K562 (cell line): ENCODE results near the gene ZNF558.

Experiments
- CTCF ChIP-seq, 3 experiments: IDR thresholded peaks in 2 of 3; conservative IDR thresholded peaks in 1 of 3; 2 replicates each; pipeline ENCODE4 v1.5.1; 2011 to 2012; ENCODE audit warnings: low read length in 3 of 3, mild to moderate bottlenecking in 3 of 3, control low read depth in 2 of 3, improper control_type of control experiment in 1 of 3, inconsistent platforms in 1 of 3, low read depth in 1 of 3, mixed read lengths in 1 of 3, moderate library complexity in 1 of 3; ENCODE audit not compliant: insufficient read depth in 2 of 3
- FIP1L1 ChIP-seq: fragments of 200-400 bp; formaldehyde crosslinking; IDR thresholded peaks from 2 replicates; pipeline ENCODE4 v1.6.1; 2018; ENCODE audit warnings: mild to moderate bottlenecking, low read depth, low read length; ENCODE audit not compliant: poor library complexity, severe bottlenecking
- HNRNPLL ChIP-seq: fragments of 200-400 bp; formaldehyde crosslinking; IDR thresholded peaks from 2 replicates; pipeline ENCODE4 v1.6.1; 2017; ENCODE audit warnings: low read length, low read depth, mild to moderate bottlenecking; ENCODE audit not compliant: poor library complexity, severe bottlenecking
- POLR2A ChIP-seq: fragments of 450-650 bp; conservative IDR thresholded peaks from 2 replicates; pipeline ENCODE4 v1.6.1; 2016
- POLR2AphosphoS5 ChIP-seq: IDR thresholded peaks from 2 replicates; pipeline ENCODE4 v1.6.1; 2011; ENCODE audit warnings: mild to moderate bottlenecking, low read depth, low read length, moderate library complexity; ENCODE audit not compliant: control insufficient read depth, insufficient read depth
- RFX5 ChIP-seq: IDR thresholded peaks from 2 replicates; pipeline ENCODE4 v1.6.1; 2011; ENCODE audit warnings: low read depth, mild to moderate bottlenecking, improper control_type of control experiment, low read length
- SETDB1 ChIP-seq: IDR thresholded peaks from one replicate; pipeline ENCODE4 v1.6.1; 2012; ENCODE audit warnings: low read length, control low read depth, inconsistent platforms
- TFE3 ChIP-seq: fragments of 450-650 bp; formaldehyde crosslinking; IDR thresholded peaks from 2 replicates; pipeline ENCODE4 v1.4.0; 2020; ENCODE audit warnings: mild to moderate bottlenecking, mixed read lengths

GRCh38 chr19:8827277-8827676 is 4.8 kb downstream of the ZNF558 start:
- TF ChIP-seq TFE3 (CRISPR knock-in tag) (no peak), FIP1L1 (no peak), CTCF (IDR thresholded peaks at IDR 0.05 in 2 of 3, conservative IDR thresholded peaks at IDR 0.05 in 1 of 3; ENCODE audit: insufficient read depth in 2 of 3, low read depth in 1 of 3, low read length in 3 of 3) (no peak), RFX5 (no peak), POLR2AphosphoS5 (no peak), SETDB1 (no peak), HNRNPLL (no peak), POLR2A (no peak)
